Stimulated activated CD8-positive, alpha-beta memory T cell treated with anti-CD3 and anti-CD28 coated beads, Interleukin-7, amount 100 ng/mL, for 1 hour (primary cell): ENCODE data around the gene PNISR.
A peak's percentile ranks its signal among the peaks of the same experiment; 100 is the strongest.
"Not testable (repeated sequence)": the region's sequence is repeated elsewhere in the genome, so short reads cannot be mapped to it uniquely, and the experiment has no call there.

Source experiments
- DNase-seq, 2 donors: peaks; one replicate each; pipeline ENCODE4 v3.0.0-alpha.2; 2020; ENCODE audit warnings: low read depth in 2 of 2

PNISR gene, protein sequence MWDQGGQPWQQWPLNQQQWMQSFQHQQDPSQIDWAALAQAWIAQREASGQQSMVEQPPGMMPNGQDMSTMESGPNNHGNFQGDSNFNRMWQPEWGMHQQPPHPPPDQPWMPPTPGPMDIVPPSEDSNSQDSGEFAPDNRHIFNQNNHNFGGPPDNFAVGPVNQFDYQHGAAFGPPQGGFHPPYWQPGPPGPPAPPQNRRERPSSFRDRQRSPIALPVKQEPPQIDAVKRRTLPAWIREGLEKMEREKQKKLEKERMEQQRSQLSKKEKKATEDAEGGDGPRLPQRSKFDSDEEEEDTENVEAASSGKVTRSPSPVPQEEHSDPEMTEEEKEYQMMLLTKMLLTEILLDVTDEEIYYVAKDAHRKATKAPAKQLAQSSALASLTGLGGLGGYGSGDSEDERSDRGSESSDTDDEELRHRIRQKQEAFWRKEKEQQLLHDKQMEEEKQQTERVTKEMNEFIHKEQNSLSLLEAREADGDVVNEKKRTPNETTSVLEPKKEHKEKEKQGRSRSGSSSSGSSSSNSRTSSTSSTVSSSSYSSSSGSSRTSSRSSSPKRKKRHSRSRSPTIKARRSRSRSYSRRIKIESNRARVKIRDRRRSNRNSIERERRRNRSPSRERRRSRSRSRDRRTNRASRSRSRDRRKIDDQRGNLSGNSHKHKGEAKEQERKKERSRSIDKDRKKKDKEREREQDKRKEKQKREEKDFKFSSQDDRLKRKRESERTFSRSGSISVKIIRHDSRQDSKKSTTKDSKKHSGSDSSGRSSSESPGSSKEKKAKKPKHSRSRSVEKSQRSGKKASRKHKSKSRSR

DNA sequence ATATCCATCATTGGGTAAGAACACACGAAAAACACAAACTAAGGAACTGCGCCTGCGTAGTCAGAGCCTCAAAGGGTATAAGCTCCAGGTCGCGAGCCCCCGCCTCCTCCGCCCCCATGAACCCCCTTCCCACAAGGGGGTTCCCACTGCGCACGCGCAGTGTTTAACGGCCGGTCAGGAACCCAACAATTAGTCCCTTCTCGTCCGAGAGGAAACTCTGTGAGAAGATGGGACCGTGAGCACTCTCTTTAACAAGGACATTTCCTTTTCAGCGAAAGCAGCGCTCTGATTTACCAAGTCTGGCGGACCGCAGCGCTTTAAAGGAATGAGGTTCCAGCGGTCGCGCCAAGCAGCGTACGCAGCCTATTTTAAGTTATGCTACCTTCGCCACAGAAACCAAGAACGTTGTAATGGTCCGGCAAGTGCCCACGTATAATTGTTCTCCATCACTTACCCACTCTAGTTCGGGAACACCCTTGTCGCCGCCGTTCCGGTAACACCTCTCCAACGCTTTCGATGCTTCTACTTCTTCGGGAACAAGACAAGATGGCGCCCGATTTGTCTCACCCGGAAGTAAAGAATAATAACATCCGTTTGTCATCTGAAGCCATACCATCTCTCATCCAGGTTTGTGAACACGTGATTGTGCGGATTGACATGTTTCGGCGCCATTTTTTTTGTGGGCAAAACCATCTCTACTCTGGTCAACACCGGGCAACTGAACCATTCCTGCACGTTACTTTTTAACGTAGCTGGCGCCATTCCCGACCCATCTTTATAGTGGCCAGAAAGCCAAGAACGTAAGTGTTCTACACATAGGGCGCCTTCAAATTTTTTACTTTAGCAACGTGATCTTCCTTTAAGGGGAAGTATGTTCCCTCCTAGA, at the start of gene PNISR:
Gene PNISR, minus strand, starts transcription at position 548 of the 886 bp plus-strand sequence. CDS start 10,649 bp downstream, outside the sequence.
- peak; percentile 66 to 73 for DNase-seq

DNA sequence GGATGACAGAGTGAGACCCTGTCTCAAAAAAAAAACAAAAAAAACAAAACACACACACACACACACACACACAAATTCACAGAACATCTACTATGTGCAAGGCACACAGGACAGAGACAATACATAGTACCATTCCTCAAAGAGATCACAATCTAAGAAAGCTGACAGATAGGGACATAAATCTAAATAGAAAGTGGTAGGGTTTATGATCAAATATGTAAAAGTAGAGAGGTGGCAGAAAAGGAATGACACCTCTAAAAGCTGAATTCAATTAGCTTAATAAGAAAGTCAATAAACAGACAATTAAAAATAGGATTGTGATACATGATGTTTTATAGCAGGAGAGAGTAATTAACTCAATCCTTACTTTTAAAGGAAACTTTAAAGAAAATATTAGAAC, 48.6 kb upstream of the PNISR start:
- DNase-seq: no peak

DNA sequence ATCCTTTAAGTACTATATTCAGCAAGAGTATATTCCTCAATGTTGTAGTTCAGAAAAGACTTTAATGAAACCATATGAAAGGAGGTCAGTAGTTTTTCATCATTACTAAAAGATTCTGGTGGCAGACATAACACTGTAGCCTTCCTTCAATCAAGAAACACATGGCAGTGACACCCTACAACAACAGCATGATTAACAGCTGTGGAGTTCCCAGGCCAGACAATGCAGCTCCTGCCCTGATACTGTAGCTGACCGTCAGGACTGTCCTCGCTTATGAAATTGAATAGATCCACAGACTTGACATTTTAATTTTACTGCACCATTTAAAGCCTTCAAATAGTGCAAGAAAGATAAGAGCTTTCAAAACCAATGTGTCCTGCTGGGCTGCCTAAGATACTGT, 46.5 kb upstream of the PNISR start:
- DNase-seq: no peak

DNA sequence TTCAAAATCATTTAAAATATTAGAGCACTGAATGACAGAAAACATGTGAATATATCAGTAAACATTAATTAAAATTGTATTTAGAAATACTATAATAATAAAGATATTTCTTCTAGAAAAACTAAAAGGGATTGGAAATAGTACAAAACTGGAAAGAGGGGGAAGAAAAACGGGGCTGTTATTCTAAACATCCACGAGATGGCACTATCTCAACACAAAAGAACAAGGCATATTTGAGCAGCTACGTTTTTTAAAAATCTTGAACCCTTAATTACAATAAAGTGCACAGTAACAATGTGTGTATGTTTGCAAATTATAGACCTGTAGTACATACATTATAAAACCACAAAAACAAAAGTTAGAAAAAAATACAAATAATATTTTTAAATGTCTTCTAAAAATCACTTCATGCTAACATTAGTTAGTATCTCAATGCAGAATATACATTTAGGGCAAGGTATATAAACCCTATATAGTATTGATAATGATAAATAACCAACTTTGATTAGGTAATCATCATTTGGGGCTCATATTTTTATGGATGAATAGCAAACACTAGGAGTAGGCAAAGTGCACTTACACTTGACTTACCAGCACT, 42.5 kb upstream of the PNISR start:
- no peak for DNase-seq

DNA sequence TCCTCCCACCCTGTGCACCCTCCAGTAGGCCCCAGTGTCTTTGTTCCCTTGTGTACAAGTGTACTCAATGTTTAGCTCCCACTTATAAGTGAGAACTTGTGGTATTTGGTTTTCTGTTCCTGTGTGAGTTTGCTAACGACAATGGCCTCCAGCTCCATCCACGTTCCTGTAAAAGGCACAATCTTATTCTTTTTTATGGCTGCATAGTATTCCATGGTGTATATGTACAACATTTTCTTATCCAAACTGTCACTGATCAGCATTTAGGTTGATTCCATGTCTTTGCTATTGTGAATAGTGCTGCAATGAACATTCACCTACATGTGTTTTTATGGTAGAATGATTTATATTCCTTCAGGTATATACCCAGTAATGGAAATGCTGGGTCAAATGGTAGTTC, 34.0 kb upstream of the PNISR start:
- DNase-seq: not testable (repeated sequence)

DNA sequence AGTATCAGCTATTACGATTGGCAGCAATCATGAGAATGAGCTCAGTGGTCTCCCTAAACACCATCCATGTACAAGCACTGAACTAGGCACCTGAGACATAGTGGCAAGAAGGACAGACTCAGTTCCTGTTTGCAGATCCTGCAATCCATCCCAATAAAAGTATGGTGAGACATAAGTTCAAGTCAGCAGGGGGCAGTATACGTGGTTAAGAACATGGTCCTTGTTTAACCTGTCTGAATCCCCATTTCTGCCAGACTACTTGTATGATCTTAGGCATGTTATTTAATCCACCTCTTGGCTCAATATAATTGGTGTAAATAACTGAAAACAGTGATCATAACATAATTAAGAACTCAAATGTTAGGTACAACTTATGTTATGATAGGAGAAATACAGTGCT, 33.2 kb upstream of the PNISR start:
- DNase-seq: no peak

DNA sequence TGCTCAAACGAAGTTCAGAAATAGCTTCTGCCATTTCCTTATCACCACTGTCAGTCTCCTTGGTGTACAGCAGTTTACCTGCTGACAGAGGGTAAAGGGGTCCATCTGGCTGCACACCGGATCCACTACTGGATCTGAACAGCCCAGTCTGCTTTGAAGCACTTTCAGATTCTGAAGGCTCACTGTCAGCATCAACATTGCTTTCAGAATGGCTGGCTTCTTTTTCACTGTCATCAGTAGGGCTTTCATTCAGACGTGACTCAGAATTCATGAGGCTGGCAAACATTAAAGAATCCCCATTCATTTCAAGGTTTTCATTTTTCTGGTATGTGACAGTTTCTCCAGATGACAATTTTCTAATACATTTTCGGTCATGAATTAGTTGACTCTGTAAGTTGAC, 21.0 kb upstream of the PNISR start:
- no peak for DNase-seq

DNA sequence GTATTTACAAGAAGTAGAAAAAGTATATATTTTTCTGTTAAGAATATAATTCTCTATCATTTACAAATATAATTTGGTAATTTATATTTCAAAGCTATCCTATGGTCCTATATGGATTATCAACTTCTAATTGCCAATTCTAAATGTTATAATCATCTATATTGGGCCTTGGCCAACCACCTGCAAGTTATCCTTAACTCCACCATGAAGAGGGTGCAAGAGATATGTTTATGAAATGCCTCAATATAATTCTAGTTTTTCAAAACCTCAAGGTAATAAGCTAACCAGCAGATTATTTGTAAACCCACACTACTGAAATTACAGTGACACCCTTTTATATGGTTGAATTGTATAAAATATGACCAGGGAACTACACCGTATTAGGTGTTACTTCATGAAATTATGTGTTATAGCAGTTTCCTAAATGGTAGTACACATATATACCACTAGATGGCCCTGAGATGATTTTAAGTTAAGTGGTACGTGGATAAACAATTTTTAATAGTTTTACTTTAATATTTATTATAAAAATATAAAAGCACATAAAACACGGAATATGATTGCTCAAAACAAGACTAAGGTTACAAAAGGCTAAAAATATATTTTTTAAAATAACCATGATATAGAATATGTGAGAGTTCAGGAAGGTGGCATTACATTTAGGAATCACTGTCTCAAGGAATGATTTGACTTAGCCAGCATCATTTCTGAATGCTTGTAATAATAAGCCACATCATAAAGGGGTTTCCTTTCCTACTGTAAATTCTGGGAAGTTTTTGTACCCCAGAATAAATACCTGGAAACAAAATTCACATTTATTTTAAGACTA, 9.8 kb upstream of the PNISR start:
- DNase-seq: no peak

DNA sequence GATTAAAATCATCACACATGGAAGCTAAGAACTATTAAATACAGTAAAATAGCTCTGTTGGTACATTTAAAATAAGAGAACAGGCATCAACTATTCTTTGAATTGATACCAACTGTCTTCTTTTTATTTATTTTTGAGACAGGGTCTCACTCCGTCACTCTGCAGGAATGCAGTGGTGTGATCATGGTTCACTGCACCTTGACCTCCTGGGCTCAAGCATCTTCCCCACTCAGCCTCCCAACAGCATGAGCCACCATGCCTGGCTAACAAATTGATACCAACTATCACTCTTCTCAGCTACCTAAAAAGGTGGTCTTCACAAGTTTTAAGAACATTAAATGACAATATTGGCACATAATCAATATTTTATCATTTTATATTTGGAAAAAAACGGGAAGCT, 7.8 kb upstream of the PNISR start:
- DNase-seq: no peak

DNA sequence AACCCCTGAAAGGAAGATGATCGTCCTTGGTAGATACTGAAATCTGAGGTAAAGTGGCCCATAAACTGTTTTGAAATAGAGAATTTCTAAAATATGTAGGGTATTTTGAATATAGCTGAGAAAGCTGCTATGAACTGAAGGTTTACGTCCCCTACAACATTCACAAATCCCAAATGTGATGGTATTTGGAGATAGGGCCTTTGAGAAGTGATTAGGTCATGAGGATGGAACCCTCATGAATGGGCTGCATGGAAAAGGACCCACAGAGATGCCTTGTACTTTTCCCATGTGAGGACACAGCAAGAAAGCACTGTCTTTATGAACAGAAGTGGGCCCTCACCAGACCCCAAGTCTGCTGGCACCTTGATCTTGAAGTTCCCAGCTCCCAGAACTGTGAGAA, 6.8 kb upstream of the PNISR start:
- DNase-seq: no peak

DNA sequence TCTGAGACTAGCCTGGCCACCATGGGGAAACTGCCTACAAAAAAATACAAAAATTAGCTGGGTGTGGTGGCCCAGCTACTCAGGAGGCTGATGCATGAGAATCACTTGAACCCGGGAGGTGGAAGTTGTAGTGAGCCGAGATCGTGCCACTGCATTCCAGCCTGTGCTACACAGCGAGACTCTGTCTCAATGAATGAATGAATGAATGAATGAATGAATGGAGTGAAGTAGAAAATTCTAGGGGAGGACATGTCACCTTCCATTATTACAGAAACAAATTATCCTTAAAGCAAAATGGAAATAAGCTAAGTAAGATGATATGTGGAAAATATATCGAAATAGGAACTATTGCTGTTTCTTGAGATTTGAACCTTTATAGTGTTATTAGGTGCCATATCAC, 2.9 kb upstream of the PNISR start:
- no peak for DNase-seq

DNA sequence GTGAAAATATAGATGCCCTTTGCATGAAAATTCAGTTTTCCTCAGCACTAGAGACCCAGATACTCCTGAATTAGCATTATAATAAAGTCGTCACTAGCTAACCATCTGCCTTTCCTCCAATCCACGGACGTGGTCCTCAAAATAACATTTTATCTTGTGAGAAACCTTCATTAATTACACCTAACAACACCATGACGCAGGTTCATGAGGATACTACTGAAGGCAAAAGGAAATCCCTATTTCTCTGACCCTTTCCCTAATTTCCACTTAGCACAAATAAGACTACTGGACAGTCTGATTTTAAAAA, 1.3 kb upstream of the PNISR start:
- no peak for DNase-seq

DNA sequence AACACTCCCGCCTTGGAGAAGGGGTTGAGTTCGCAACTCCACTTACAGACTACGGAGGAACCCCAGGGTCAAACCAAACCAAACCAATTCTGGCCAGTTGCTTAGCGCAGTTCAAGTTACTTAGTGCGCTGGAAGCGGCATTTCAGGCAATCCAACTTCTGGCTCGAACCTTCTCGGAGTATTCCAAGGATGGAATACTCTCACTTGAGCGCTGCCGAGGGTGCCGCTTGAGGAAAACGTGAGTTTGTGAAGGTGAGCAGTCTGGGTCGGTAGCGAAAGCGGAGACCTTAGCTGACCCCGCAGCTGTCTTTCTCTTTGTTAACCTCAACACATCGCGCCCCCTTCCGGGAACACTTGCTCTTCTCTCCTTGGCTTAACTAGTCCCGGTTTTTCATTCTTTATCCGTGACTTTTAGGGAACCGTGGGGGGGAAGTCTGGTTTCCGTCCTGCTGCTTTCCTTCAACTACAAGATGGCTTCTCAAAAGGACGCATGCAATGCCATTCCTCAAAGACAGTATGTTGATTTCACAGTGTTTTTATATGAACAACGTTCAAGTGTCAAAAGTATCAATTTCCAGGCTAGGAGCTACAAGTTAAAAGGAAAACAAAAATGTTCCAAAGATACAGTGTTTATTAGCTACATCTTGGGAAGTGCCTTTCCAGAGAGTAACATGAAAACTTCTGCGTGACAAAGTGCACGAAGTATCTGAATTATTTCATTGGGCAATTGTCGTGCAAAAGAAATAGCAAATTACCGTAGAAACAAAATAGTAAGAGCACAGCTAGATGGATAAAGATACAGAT, 741 bp upstream of the PNISR start:
- peak in 1 of 2 donors; percentile 29 for DNase-seq

DNA sequence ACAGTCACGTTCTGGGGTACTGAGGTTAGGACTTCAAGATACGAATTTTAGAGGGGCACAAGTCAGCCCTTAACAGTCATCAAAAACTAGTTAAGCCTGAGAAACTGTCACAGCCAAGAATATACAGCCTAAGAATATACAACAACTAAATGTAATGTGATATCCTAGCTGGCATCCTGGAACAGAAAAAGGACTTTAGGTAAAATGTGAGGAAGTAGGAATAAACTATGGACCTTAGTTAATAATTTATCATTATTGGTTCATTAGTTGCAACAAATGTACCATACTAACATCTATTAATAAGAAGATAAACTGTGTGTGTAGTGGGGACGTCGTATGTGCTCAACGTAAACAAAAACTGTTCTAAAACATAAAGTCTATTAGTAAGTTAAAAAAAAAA, 1.1 kb downstream of the PNISR start:
- DNase-seq: no peak

DNA sequence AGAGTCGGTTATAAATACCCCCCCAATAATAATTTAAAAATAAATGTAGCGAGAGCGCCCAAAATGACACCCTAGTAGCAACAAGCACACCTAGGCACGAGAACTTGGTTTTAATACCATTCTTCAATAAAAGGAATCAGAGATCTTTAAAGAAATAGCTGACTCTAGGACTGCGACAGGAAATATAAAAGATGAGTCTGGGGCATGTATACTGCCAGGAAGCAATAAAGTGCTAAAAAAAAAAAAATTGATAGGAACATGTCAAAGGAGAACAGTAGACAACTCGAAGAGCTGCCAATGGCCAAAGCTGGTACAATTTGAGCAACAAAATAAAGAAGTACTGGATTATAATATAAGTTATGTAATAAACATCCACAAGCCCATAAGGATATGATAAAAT, 2.2 kb downstream of the PNISR start:
- no peak for DNase-seq

DNA sequence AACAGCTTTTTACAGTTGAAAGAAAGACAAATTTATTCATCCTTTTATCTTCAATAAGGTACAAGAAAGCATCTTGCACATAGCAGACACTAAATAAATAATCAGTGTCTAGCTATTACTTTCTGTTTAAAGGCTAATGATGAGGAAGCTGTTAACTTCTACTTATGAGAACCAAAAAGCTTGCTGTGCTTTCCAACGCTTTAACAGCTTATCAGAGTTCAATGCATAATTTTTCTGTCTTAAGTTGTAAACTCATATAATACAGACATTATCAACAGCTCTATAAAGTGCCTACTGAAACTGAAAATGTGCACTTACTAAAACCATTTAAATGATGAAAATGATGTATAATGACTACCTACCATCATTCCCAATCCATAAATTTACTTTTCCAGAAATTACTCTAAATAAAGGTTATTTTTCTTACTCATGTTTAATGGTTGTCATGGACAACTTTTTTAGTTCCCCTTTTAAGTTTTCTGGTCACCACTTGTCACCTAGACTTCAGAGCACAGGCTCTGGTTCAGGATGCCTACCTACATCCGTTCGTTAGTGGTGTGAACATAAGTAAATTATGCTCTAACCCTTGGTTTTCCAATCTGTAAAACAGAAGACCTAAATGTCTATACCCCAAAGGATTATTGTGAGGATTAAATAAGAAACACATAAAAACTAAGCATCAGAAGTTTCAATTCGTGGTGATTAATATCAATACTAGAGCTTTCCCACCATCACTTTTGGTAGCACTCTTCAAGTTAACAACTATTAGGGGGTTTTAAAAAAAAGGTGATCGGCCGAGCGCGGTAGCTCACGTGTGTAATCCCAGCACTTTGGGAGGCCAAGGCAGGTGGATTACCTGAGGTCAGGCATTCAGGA, 8.0 kb downstream of the PNISR start:
- no peak for DNase-seq

DNA sequence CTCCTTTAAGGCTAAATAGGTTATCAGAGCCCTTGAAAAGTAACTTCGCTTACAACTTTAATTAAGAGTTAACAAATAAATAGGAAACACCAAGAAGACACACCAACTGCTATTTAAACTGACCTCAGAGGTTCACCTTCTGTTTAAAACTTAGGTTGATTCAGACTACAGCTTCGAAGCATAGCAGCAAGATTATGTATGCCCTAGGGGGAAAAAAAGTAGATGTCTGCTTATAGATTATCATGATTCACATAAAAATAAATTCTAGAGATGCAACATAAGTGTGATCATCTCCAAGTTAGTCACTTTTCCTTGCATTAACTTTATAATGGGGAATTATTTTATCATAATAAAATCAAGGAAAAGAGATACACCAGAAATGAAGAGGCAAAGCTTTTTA, 8.9 kb downstream of the PNISR start:
- DNase-seq: no peak

DNA sequence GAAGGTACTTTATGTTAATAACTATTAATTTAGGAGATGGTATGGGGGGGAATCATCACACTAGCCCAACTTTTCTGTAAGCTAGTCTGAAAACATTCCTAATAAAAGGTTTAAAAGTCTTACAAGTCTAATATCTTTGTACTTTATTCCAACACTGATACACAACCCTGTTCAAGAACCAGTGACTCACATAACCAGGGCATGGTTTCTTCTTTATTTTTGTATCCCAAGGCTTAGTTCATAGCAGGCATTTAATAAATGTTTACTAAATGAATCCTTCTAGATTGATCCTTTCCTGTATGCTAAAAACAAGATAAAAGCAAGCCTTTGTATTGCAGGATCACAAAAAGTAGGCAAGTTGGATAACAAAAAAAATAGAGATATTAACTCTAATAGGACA, 9.7 kb downstream of the PNISR start:
- DNase-seq: no peak

DNA sequence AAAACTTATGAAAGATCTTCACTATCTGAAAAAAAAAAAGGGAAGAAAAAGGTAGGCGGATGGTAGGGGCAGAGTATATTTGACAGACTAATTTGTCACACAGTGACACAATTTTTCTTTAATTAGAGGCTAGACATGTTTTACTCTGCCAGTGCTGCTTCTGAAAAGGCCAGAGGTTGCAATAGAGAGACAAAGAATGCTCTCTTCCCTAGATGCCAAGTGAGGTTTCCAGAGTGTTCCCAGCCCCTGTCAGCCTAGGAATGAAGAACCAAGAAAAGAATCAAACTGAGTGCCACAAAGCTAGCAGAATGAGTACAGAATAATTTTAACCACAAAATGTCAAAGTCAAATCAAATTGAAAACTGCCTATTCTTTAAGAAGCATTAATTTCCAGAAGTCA, 13.0 kb downstream of the PNISR start:
- no peak for DNase-seq
